Mesangial cell (primary cell): Measurements from ENCODE around the gene RAB3GAP2. TPM values are rescaled to one million over a fixed set of nuclear protein-coding genes. Genes with fewer than 3 reads are reported as not detected.

Experiments
- total RNA-seq: library from RNA; depleted of rRNA; stranded (reverse); fragments of >200 nt; gene quantifications from 2 replicates; pipeline ENCODE4 v1.2.3, GENCODE V29; 2015

RAB3GAP2 gene
- 12.9 and 15.2 TPM in 2 replicates for total RNA-seq

GRCh38 chr1:220272047-220272840 lies at the start of gene RAB3GAP2:
Gene RAB3GAP2, minus strand, starts transcription at chr1:220272453. Its CDS starts 116 bp downstream, at chr1:220272337.

Other genes with a start within 250 kb of the RAB3GAP2 start
- 53.6 and 59.8 TPM in 2 replicates for gene EPRS1, start 225.9 kb downstream of the RAB3GAP2 start, total RNA-seq
- gene BPNT1, start 182.7 kb downstream of the RAB3GAP2 start, total RNA-seq: 17.8 and 22.8 TPM in 2 replicates
- gene IARS2, start 178.3 kb downstream of the RAB3GAP2 start, total RNA-seq: 50.3 and 50.4 TPM in 2 replicates